Type B pancreatic cell (in vitro differentiated cells): ENCODE results near the gene CFAP300. TPM values are rescaled to one million over a fixed set of nuclear protein-coding genes. Genes with fewer than 3 reads are reported as not detected.

Source experiments
- DNase-seq: peaks from one replicate; pipeline ENCODE4 v3.0.0; 2021; ENCODE audit warnings: mixed read lengths; ENCODE audit not compliant: unreplicated experiment; ENCODE audit errors: extremely low spot score
- H3K27ac Mint-ChIP-seq: 2 replicates; pipeline ENCODE4 v1.8.0; 2021; ENCODE audit warnings: mild to moderate bottlenecking, mixed read lengths
- H3K27me3 Mint-ChIP-seq: 2 replicates; pipeline ENCODE4 v1.8.0; 2021; ENCODE audit warnings: mixed read lengths
- H3K36me3 Mint-ChIP-seq: 2 replicates; pipeline ENCODE4 v1.8.0; 2021; ENCODE audit warnings: mixed read lengths
- H3K4me1 Mint-ChIP-seq: one replicate; pipeline ENCODE4 v1.8.0; 2021; ENCODE audit warnings: mixed read lengths; ENCODE audit not compliant: unreplicated experiment
- H3K4me3 Mint-ChIP-seq: 2 replicates; pipeline ENCODE4 v1.8.0; 2021; ENCODE audit warnings: mild to moderate bottlenecking, mixed read lengths
- H3K9me3 Mint-ChIP-seq: 2 replicates; pipeline ENCODE4 v1.8.0; 2021; ENCODE audit warnings: mixed read lengths
- CTCF ChIP-seq: fragments of 200-600 bp; sonication (generic); conservative IDR thresholded peaks from 2 replicates; pipeline ENCODE4 v1.5.0; 2021; ENCODE audit warnings: antibody characterized with exemption, mild to moderate bottlenecking
- total RNA-seq: library from RNA; stranded (reverse); gene quantifications from 2 replicates; pipeline ENCODE4 v1.2.1, GENCODE V29; 2021; ENCODE audit warnings: low replicate concordance

CFAP300 gene
- total RNA-seq, 1 donor from 2014 or later, result 4.1 TPM

GRCh38 chr11:102117472-102118113 lies 70.4 kb downstream of the CFAP300 start:
- Mint-ChIP-seq H3K36me3 (peaks cover 24% of the 10 kb centered on the region), H3K27me3 (no peaks in the 10 kb centered on the region), H3K4me3 (peak overlapping the region; percentile 83), H3K4me1 (peaks cover 62% of the 10 kb centered on the region), H3K9me3 (no peaks in the 10 kb centered on the region), H3K27ac (peak overlapping the region; percentile 81)
- no peak for DNase-seq
- TF ChIP-seq CTCF, result no peak

GRCh38 chr11:102118937-102119336 lies 71.7 kb downstream of the CFAP300 start:
- Mint-ChIP-seq H3K36me3 (peaks cover 33% of the 10 kb centered on the region), H3K4me1 (peaks cover 57% of the 10 kb centered on the region), H3K4me3 (peak overlapping the region; percentile 73), H3K9me3 (peaks cover 5% of the 10 kb centered on the region), H3K27me3 (no peaks in the 10 kb centered on the region), H3K27ac (peak overlapping the region; percentile 80)
- no peak for TF ChIP-seq CTCF
- no peak for DNase-seq

GRCh38 chr11:102119997-102120396 lies 72.8 kb downstream of the CFAP300 start:
- TF ChIP-seq CTCF, result no peak
- Mint-ChIP-seq H3K4me1 (peaks cover 49% of the 10 kb centered on the region), H3K4me3 (peak overlapping the region; percentile 75), H3K27me3 (no peaks in the 10 kb centered on the region), H3K27ac (peak overlapping the region; percentile 82), H3K9me3 (peaks cover 12% of the 10 kb centered on the region), H3K36me3 (peaks cover 39% of the 10 kb centered on the region)
- no peak for DNase-seq

GRCh38 chr11:102120437-102120973 lies 73.3 kb downstream of the CFAP300 start:
- Mint-ChIP-seq H3K9me3 (peaks cover 12% of the 10 kb centered on the region), H3K27ac (peak overlapping the region; percentile 82), H3K36me3 (peaks cover 34% of the 10 kb centered on the region), H3K4me3 (peak overlapping the region; percentile 75), H3K4me1 (peaks cover 44% of the 10 kb centered on the region), H3K27me3 (no peaks in the 10 kb centered on the region)
- DNase-seq, result no peak
- TF ChIP-seq CTCF, result no peak

GRCh38 chr11:102121329-102121728 lies 74.1 kb downstream of the CFAP300 start:
- H3K27me3 Mint-ChIP-seq, result no peaks in the 10 kb centered on the region
- H3K9me3 Mint-ChIP-seq, result peaks cover 13% of the 10 kb centered on the region
- no peak overlapping the region for H3K27ac Mint-ChIP-seq
- no peak for TF ChIP-seq CTCF
- no peak for DNase-seq
- peaks cover 42% of the 10 kb centered on the region for H3K36me3 Mint-ChIP-seq
- H3K4me1 Mint-ChIP-seq, result peaks cover 37% of the 10 kb centered on the region
- H3K4me3 Mint-ChIP-seq, result no peak overlapping the region

Other genes with a start within 250 kb of the CFAP300 start
- gene CEP126, start 132.4 kb upstream of the CFAP300 start, total RNA-seq, result 2.1 and 5.8 TPM in 2 replicates
- not detected in 2 replicates for gene ANGPTL5, start 130.9 kb upstream of the CFAP300 start, total RNA-seq
- 183 and 199 TPM in 2 replicates for gene YAP1, start 63.0 kb downstream of the CFAP300 start, total RNA-seq